Stimulated activated CD8-positive, alpha-beta memory T cell treated with anti-CD3 and anti-CD28 coated beads, Interleukin-15, amount 100 ng/mL, for 1 hour (primary cell): Measurements from ENCODE around the gene HOXD8.

Source experiments
- DNase-seq: peaks from one replicate; pipeline ENCODE4 v3.0.0-alpha.2; 2020; ENCODE audit warnings: low read depth

The HOXD8 gene

DNA sequence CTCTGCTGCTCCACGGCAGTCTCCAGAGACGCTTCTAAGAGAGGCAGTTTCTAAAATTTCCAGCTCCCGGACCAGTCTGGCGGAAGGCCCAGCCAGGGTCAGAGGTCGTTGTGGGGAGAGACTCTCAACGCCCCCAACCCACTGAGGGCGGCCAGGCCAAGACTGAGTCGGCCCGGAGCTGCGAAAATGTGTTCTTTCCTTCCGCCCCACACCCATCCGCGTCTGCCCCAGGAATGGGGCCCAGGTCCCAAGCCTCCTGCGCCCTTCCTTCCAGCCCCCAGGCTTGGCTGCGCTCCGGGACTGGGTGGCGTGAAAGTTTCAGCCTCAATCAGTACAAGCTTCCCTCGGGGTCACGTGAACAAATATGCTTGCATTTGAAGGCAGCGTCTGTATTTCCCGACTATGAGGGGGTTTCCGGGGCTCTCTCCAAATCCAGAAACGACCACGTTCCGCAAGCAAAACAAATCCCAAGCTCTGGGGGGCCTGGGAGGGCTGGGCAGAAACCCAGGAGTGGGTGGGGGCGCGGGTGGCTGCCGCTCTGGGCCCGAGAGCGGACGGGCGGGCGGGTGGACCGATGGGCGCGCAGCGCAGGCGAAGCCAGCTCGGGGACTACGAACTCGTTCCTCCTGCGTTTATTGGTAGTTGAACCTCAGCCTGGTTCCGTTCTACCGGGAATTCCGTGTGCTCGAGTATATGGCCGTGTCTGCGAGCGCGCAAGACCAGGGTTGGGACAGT is 30.9 kb downstream of the HOXD8 start:
- DNase-seq, result no peak

GRCh38 chr2:176160986-176161824 is 31.7 kb downstream of the HOXD8 start:
- DNase-seq, result no peak

DNA sequence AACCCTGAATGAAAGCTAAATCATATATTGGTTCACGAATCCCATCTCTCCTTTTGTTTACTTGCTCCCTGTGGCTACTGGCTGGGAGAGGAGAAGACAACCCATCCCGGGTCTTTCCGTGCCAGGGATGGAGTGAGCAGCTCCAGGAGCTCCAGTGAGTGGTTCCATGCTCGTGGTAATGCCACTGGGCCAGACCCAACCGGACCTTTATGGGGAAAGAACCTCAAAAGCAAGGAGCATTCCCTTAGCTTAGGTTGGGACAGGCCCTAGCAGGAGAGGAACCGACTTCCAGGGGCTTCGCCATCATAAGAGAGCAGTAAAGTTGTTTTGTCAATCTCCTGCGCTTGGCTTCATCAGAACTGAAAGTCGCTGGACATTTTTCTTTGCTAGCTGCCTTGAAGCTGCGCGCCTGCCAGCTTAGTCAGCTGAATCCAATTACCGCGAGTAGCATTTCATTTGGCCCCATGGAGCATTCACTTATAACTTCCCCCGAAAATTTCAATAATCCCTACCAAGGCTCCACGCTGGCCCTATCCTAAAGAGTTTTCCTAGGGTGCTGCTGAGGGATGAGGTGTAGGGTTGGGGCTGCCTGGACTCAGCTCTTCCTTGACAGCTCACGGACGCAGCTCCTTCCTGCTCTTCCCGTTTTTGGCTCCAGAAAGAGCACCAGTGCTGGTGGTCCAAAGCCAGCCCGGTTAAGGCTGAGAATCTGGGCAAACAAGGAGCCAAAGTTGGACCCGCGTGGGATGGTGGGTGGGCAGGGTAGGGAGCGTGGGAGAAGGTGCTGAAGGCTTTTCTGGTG is 32.5 kb downstream of the HOXD8 start:
- no peak for DNase-seq

DNA sequence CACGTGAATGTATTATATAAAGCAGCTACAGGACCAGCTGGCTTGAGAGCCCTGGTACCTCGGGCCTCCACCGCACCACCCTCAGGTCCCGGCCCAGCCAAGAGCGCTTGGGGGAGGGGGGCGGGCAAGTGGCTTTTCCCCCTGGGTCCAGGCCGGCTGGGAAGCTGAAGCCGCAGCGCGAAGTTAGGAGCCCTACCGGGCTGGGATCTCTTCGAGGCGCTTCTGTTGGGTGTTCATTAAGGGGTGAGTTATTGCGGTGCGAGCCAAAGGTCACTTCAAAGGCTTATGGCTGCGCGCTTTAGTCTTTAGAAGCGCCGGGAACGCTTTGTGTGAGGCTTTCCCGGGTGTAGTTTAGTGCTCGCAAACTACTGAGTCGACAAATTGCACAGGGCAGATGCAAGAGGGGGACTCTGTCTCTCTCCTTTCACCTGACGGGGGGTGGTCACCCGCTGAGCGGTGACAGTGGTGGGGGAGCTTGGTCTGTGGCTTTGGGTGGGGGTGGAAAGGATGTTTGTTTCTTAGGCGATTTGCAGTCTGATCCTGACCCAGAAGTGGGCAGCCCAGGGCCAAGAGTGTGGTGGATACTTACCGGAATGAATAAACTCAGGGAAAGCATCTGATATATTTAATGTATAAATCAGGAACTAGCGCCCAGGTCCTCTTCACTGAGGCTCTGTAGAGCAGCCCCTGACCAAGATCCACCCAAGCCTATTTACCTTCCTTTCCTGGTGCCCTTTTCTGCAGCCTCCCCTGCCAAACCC is 33.6 kb downstream of the HOXD8 start:
- no peak for DNase-seq

DNA sequence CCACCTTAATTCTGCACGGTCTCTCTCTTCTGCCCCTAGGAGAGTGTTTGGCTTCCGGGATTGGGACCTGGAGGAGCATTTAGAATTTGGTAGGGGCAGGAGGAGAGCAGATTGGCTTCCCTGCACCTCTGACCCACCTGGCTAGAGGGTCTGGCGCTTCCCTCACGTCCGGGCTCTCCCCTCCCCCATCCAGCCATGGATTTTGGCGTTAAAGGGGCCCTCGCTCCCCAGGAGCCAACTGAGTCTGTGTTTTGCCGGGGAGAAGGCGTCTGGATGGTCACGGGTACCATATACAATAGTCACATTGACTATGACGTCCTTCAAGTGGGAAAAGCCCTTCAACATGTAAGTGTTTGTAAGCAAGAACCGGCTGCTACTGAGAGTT is 34.2 kb downstream of the HOXD8 start:
- DNase-seq, result no peak

DNA sequence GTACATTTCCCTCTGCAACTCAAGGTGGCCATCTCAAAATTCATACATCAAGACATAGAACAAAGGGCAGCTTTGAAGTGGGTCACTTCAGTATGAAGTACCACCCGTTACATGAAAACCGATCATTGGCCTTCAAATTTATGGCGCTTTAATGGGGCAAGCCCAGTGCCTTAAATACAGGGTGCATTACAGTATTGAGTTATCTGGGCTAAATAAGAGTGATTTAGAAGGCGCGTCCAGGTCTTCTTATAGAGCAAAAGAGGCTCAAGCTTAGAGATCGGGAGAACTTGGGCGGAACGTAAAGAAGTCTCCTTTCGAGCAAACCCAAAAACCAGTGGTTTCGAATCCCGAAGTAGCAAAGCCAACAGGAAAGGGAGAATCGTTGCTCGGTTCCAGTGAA is 34.7 kb downstream of the HOXD8 start:
- no peak for DNase-seq

- DNase-seq, result no peak
These were observed 35.3 kb downstream of the HOXD8 start for GRCh38 chr2:176164611-176165369.

DNA sequence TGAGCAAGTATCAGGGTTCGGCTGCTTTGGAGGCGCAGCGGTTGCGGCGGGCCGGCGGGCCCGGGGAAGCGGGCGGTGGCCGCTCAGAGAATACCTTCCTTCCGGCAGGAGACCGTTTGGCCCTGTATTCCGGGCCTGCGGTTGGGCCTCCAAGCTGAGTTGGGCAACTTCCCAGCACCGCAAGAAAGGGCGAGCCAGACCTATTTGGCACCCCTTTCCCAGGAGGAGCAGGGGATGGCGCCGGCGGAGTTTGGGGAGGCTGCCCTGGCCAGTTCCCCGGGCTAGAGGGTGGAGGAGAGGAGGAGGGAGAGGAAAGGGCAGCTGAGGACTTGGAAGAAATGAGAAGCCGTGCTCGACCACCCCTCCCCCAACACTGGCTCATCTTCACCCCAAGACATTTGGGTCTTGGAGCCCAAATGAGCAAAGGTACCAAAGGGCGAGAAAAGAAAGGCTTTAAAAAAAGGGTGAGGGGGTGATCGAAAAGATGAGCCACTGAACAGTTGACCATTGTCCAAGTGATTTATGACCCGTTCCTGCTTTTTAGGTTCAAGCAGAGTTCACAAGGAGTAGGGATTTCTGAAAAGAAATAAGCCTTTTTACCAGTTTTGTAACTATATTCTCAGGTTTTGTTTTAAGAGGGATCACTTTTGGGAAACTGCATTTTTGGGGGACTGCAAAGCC is 36.0 kb downstream of the HOXD8 start:
- DNase-seq, result no peak

DNA sequence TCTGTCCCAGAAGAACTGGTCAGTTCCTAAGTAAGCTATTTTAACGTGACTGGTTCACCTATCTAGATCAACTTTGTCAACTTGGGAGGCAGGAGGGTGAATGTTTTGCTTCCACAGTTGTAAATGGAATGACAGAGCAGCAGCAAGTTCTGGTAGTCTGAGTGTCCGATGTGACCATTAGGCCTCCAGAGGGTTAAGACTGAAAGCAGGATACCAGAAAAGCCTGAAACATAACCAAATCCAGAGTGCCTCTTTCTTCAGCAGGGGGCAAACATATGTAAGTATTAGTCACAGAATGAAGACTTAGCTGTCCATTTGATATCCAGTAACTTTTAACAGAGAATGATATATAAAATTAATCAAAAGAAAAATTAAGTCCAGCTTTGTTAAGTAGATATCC is 36.8 kb downstream of the HOXD8 start:
- DNase-seq, result no peak

DNA sequence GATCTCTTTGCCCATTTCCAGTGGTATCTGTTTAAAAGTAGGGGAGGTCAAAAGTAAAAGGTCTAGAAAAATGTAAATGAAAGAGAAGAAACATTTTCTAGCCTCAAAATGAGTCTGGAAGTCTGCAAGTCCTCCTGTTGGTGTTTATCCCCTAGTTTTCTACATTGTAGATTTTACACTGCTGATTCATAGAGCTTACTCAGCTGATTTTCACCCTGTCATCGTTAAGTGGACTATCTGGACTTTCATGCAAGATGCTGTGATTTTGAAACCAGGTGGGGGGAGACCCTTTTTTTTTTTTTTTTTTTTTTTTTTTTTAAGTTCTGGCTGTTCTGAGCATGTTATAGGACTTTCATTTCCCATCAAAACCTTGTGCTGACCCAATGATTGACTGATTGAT is 37.9 kb downstream of the HOXD8 start:
- no peak for DNase-seq

GRCh38 chr2:176169181-176169580 is 39.7 kb downstream of the HOXD8 start:
- DNase-seq, result no peak

GRCh38 chr2:176169711-176170110 is 40.2 kb downstream of the HOXD8 start:
- no peak for DNase-seq

DNA sequence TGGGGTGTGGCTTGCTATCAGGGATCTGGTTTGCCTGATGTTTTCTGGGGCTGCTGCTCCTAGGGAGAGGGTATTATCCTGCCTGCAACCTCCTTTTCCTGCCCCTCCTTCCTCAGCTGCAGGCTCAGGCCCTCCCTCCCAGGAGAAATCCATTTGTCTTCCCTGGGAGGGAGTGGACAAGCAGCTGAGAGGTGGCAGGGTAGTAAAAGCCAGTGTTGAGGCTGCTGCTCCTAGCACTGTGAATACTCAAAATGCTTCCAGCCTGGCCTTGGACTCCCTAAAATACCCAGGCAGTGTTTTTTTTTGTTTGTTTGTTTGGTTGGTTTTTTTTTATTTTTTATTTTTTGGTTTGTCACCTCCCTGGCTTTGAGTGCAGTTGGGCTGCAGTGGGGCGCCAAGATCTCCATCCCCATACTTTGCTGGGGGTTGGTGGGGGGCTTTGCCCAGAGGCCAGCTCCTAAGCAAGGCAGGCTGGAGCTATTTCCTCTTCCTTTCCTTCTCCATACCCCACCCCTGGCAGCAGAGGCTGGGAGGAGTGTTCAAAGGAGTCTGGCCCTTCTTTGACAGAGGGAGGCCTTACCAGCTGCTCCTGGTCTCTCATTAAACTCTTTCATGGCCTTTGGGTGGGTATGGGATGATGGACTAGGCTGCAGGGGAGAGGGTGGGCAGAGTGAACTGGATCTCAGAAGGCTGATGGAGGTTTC is 41.2 kb downstream of the HOXD8 start:
- DNase-seq, result no peak

DNA sequence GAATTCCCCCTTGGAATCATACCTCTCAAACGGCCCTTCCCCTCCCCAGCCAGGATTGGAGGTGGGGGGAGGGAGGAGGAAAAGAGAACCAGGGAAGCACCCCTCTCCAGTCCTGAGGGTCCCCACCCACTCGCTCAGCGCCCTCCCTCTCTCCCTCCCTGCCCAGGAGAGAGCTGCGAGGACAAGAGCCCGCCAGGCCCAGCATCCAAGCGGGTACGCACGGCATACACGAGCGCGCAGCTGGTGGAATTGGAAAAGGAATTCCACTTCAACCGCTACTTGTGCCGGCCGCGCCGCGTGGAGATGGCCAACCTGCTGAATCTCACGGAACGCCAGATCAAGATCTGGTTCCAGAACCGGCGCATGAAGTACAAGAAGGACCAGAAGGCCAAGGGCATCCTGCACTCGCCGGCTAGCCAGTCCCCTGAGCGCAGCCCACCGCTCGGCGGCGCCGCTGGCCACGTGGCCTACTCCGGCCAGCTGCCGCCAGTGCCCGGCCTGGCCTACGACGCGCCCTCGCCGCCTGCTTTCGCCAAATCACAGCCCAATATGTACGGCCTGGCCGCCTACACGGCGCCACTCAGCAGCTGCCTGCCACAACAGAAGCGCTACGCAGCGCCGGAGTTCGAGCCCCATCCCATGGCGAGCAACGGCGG is 42.0 kb downstream of the HOXD8 start:
- DNase-seq, result no peak

GRCh38 chr2:176172007-176172894 is 42.7 kb downstream of the HOXD8 start:
- DNase-seq, result no peak

GRCh38 chr2:176172895-176173566 is 43.5 kb downstream of the HOXD8 start:
- DNase-seq, result no peak

- no peak for DNase-seq
These were observed 44.3 kb downstream of the HOXD8 start for GRCh38 chr2:176173567-176174381.
